Suppressor macrophage treated with lipopolysaccharide for 1 hour (primary cell): ENCODE data around the gene ZG16.
"Not testable (repeated sequence)": the region's sequence is repeated elsewhere in the genome, so short reads cannot be mapped to it uniquely, and the experiment has no call there.

ENCODE experiments used
- DNase-seq, 3 donors: peaks; one replicate each; pipeline ENCODE4 v3.0.0-alpha.2; 2020 to 2022

ZG16 gene

GRCh38 chr16:29753516-29753915 is 24.5 kb upstream of the ZG16 start:
- DNase-seq: no peak

- DNase-seq: no peak
Measured at GRCh38 chr16:29756654-29757053, 21.4 kb upstream of the ZG16 start.

- not testable (repeated sequence) for DNase-seq
Measured at GRCh38 chr16:29757086-29757485, 21.0 kb upstream of the ZG16 start.

- DNase-seq: no peak
Measured at GRCh38 chr16:29757950-29758466, 20.0 kb upstream of the ZG16 start.

- DNase-seq: no peak
Measured at GRCh38 chr16:29760567-29761279, 17.3 kb upstream of the ZG16 start.

- not testable (repeated sequence) for DNase-seq
Measured at GRCh38 chr16:29761280-29761651, 16.8 kb upstream of the ZG16 start.

- no peak for DNase-seq
Measured at GRCh38 chr16:29761882-29762281, 16.2 kb upstream of the ZG16 start.

GRCh38 chr16:29763326-29763725 is 14.7 kb upstream of the ZG16 start:
- peak in 2 of 3 donors; percentile 24 to 28 for DNase-seq

GRCh38 chr16:29765167-29766032 is 12.7 kb upstream of the ZG16 start:
- no peak for DNase-seq

- peak; percentile 34 to 35 (median 35) for DNase-seq
Measured at GRCh38 chr16:29766571-29766970, 11.5 kb upstream of the ZG16 start.

- DNase-seq: no peak
Measured at GRCh38 chr16:29767062-29767461, 11.0 kb upstream of the ZG16 start.

GRCh38 chr16:29769507-29769906 is 8.5 kb upstream of the ZG16 start:
- DNase-seq: no peak

GRCh38 chr16:29770250-29770929 is 7.7 kb upstream of the ZG16 start:
- DNase-seq: peak in 2 of 3 donors; percentile 19 to 35

- DNase-seq: not testable (repeated sequence)
Measured at GRCh38 chr16:29772330-29772729, 5.7 kb upstream of the ZG16 start.

- no peak for DNase-seq
Measured at GRCh38 chr16:29774730-29775129, 3.3 kb upstream of the ZG16 start.

- no peak for DNase-seq
Measured at GRCh38 chr16:29775742-29776408, 2.2 kb upstream of the ZG16 start.

- no peak for DNase-seq
Measured at GRCh38 chr16:29779474-29779873, 1.4 kb downstream of the ZG16 start.

GRCh38 chr16:29783094-29783953 is 5.3 kb downstream of the ZG16 start:
- not testable (repeated sequence) for DNase-seq

GRCh38 chr16:29784157-29784556 is 6.1 kb downstream of the ZG16 start:
- DNase-seq: no peak

- DNase-seq: peak; percentile 76 to 88 (median 82)
Measured at GRCh38 chr16:29784901-29785500, 6.9 kb downstream of the ZG16 start.

GRCh38 chr16:29787155-29787554 is 9.1 kb downstream of the ZG16 start:
- DNase-seq: not testable (repeated sequence)
